K562 (cell line): ENCODE data around the gene CTDSP2.

Source experiments
- CBX5 ChIP-seq: IDR thresholded peaks from 2 replicates; pipeline ENCODE4 v1.6.1; 2014; ENCODE audit warnings: low read depth, borderline replicate concordance
- POLR2A ChIP-seq: fragments of 450-650 bp; conservative IDR thresholded peaks from 2 replicates; pipeline ENCODE4 v1.6.1; 2016
- ZNF12 ChIP-seq: sonication (generic); formaldehyde crosslinking; IDR thresholded peaks from 2 replicates; pipeline ENCODE4 v1.4.0; 2020; ENCODE audit warnings: mild to moderate bottlenecking, missing genetic modification reagents
- ZZZ3 ChIP-seq: fragments of 450-650 bp; IDR thresholded peaks from 2 replicates; pipeline ENCODE4 v1.6.1; 2016; ENCODE audit warnings: antibody characterized with exemption, mild to moderate bottlenecking, moderate library complexity
- TF ChIP-seq, protein P1 (sequence below): fragments of 250-450 bp; sonication (Bioruptor Pico); IDR thresholded peaks from 2 replicates; pipeline ENCODE4 v1.5.0; 2020; ENCODE audit warnings: mild to moderate bottlenecking
- TF ChIP-seq, protein P2 (sequence below): fragments of 200-600 bp; sonication (generic); IDR thresholded peaks from one replicate; pipeline ENCODE4 v1.6.1; 2012; ENCODE audit warnings: mild to moderate bottlenecking, low read depth, low read length, inconsistent platforms
- TF ChIP-seq, protein P3 (sequence below): sonication (generic); formaldehyde crosslinking; IDR thresholded peaks from 2 replicates; pipeline ENCODE4 v1.9.0; 2022; ENCODE audit warnings: mild to moderate bottlenecking, missing genetic modification reagents

DNA sequence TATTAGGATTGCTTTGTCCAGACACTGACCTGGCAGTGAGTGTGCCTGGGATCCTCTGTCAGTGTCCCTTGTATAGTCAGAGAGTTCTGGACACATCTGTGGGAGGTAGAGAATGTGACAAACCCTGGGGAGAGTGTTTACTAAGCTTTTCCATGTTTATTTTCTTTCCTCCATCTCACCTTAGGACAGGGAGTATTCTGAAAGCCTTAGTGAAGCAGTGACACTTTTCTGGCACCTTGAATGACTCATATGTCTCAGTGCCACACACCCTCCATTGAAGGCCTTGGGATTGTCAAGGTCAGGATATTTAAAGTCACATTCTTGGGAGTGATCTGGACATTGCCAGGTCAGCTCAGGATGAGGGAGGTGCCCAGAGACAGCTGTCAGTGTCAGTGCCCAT, 34.9 kb upstream of the CTDSP2 start:
- no peak for TF ChIP-seq ZNF12 (CRISPR knock-in tag)
- TF ChIP-seq, protein P1, sequence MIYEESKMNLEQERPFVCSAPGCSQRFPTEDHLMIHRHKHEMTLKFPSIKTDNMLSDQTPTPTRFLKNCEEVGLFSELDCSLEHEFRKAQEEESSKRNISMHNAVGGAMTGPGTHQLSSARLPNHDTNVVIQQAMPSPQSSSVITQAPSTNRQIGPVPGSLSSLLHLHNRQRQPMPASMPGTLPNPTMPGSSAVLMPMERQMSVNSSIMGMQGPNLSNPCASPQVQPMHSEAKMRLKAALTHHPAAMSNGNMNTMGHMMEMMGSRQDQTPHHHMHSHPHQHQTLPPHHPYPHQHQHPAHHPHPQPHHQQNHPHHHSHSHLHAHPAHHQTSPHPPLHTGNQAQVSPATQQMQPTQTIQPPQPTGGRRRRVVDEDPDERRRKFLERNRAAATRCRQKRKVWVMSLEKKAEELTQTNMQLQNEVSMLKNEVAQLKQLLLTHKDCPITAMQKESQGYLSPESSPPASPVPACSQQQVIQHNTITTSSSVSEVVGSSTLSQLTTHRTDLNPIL (CRISPR knock-in tag), result no peak
- TF ChIP-seq, protein P2, sequence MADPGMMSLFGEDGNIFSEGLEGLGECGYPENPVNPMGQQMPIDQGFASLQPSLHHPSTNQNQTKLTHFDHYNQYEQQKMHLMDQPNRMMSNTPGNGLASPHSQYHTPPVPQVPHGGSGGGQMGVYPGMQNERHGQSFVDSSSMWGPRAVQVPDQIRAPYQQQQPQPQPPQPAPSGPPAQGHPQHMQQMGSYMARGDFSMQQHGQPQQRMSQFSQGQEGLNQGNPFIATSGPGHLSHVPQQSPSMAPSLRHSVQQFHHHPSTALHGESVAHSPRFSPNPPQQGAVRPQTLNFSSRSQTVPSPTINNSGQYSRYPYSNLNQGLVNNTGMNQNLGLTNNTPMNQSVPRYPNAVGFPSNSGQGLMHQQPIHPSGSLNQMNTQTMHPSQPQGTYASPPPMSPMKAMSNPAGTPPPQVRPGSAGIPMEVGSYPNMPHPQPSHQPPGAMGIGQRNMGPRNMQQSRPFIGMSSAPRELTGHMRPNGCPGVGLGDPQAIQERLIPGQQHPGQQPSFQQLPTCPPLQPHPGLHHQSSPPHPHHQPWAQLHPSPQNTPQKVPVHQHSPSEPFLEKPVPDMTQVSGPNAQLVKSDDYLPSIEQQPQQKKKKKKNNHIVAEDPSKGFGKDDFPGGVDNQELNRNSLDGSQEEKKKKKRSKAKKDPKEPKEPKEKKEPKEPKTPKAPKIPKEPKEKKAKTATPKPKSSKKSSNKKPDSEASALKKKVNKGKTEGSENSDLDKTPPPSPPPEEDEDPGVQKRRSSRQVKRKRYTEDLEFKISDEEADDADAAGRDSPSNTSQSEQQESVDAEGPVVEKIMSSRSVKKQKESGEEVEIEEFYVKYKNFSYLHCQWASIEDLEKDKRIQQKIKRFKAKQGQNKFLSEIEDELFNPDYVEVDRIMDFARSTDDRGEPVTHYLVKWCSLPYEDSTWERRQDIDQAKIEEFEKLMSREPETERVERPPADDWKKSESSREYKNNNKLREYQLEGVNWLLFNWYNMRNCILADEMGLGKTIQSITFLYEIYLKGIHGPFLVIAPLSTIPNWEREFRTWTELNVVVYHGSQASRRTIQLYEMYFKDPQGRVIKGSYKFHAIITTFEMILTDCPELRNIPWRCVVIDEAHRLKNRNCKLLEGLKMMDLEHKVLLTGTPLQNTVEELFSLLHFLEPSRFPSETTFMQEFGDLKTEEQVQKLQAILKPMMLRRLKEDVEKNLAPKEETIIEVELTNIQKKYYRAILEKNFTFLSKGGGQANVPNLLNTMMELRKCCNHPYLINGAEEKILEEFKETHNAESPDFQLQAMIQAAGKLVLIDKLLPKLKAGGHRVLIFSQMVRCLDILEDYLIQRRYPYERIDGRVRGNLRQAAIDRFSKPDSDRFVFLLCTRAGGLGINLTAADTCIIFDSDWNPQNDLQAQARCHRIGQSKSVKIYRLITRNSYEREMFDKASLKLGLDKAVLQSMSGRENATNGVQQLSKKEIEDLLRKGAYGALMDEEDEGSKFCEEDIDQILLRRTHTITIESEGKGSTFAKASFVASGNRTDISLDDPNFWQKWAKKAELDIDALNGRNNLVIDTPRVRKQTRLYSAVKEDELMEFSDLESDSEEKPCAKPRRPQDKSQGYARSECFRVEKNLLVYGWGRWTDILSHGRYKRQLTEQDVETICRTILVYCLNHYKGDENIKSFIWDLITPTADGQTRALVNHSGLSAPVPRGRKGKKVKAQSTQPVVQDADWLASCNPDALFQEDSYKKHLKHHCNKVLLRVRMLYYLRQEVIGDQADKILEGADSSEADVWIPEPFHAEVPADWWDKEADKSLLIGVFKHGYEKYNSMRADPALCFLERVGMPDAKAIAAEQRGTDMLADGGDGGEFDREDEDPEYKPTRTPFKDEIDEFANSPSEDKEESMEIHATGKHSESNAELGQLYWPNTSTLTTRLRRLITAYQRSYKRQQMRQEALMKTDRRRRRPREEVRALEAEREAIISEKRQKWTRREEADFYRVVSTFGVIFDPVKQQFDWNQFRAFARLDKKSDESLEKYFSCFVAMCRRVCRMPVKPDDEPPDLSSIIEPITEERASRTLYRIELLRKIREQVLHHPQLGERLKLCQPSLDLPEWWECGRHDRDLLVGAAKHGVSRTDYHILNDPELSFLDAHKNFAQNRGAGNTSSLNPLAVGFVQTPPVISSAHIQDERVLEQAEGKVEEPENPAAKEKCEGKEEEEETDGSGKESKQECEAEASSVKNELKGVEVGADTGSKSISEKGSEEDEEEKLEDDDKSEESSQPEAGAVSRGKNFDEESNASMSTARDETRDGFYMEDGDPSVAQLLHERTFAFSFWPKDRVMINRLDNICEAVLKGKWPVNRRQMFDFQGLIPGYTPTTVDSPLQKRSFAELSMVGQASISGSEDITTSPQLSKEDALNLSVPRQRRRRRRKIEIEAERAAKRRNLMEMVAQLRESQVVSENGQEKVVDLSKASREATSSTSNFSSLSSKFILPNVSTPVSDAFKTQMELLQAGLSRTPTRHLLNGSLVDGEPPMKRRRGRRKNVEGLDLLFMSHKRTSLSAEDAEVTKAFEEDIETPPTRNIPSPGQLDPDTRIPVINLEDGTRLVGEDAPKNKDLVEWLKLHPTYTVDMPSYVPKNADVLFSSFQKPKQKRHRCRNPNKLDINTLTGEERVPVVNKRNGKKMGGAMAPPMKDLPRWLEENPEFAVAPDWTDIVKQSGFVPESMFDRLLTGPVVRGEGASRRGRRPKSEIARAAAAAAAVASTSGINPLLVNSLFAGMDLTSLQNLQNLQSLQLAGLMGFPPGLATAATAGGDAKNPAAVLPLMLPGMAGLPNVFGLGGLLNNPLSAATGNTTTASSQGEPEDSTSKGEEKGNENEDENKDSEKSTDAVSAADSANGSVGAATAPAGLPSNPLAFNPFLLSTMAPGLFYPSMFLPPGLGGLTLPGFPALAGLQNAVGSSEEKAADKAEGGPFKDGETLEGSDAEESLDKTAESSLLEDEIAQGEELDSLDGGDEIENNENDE, result no peak
- TF ChIP-seq CBX5, result no peak
- TF ChIP-seq ZZZ3, result no peak
- TF ChIP-seq, protein P3, sequence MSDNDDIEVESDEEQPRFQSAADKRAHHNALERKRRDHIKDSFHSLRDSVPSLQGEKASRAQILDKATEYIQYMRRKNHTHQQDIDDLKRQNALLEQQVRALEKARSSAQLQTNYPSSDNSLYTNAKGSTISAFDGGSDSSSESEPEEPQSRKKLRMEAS (CRISPR knock-in tag), result no peak
- no peak for TF ChIP-seq POLR2A
